GM21423 (cell line): Measurements from ENCODE around the gene USP34.
"Not testable (repeated sequence)": the region's sequence is repeated elsewhere in the genome, so short reads cannot be mapped to it uniquely, and the experiment has no call there.

ENCODE experiments used
- ATAC-seq: cut with Tn5 transposase; IDR thresholded peaks from one replicate; pipeline ENCODE4 v1.9.1; 2021; ENCODE audit warnings: mild to moderate bottlenecking, moderate library complexity; ENCODE audit not compliant: unreplicated experiment

The USP34 gene

GRCh38 chr2:61465045-61465444, 5.8 kb downstream of the USP34 start:
- no peak for ATAC-seq

GRCh38 chr2:61463769-61464475, 7.0 kb downstream of the USP34 start:
- ATAC-seq: no peak

DNA sequence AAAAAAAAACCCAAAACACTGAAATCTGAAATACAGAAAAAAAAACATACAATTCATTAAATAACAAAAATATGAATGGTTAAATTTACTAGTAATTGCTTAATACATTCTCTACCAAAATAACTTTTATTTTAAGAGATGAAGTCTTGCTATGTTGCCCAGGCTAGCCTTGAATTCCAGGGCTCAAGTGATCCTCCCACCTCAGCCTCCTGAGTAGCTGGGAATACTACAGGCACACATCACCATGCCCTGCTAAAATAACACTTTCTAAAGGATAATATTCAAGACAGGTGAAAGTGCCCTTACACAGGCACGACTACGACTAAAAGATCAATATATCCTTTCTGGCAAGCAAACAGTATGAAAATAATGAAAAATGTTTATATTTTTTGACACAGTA, 9.5 kb downstream of the USP34 start:
- no peak for ATAC-seq

DNA sequence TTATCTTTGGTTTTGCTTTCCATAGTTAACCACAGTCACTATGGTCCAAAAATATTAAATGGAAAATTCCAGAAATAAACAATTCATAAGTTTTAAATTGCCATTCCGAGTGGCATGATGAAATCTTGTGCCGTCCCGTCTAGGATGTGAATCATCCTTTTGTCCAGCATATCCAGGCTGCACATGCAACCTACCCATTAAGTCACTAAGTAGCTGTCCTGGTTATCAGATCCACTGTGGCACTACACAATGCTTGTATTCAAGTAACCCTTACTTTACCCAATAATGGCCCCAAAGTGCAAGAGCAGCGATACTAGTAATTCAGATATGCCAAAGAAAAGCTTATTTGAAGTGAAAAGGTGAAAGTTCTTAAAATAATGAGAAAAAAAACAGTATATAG, 10.7 kb downstream of the USP34 start:
- ATAC-seq: no peak

- ATAC-seq: no peak
Measured at GRCh38 chr2:61456746-61457420, 14.0 kb downstream of the USP34 start.

GRCh38 chr2:61456070-61456745, 14.7 kb downstream of the USP34 start:
- ATAC-seq: no peak

DNA sequence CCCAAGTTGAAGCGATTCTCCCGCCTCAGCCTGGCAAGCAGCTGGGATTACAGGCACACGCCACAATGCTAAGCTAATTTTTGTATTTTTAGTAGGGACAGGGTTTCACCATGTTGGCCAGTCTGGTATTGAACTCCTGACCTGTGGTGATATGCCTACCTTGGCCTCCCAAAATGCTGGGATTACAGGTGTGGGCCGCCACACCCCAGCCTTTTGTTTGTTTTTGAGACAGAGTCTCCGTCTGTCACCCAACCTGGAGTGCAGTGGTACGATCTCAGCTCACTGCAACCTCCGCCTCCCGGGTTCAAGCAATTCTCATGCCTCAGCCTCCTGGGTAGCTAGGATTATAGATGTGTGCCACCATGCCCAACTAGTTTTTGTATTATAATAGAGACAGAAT, 15.9 kb downstream of the USP34 start:
- ATAC-seq: not testable (repeated sequence)

GRCh38 chr2:61454383-61454782, 16.5 kb downstream of the USP34 start:
- no peak for ATAC-seq

- no peak for ATAC-seq
Measured at GRCh38 chr2:61452392-61452791, 18.5 kb downstream of the USP34 start.

GRCh38 chr2:61451178-61451577, 19.7 kb downstream of the USP34 start:
- ATAC-seq: no peak

DNA sequence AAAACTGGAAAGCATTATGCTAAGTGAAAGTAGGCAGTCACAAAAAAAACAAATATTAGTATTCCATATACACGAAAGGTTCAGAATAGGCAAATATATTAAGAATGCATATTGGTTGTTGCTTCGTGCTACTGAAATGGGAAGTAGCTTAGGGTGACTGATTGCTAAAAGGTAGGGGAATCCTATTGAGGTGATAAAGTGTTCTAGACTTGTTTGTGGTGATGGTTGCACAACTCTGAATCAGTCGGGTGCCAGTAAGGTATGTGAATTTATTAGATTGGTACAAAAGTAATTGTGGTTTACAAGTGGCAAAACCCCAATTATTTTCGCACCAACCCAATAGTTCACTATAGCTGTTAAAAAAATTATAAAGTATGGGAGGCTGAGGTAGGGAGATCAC, 20.7 kb downstream of the USP34 start:
- ATAC-seq: no peak

DNA sequence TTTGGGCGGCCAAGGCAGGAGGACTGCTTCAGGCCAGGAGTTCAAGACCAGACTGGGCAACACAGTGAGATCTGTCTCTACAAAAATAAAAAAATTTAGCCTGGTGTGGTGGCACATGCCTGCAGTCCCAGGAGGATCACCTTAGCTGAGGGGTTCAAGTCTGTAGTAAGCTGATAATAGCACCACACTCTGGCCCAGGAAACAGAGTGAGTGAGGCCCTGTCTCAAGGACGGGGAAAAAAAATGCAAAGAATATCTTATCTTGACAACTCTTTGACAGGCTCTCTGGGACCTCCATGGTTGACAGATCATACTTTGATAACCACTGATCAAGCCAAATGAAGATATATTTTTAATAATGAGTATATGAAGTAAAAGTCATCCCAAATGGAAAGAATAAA, 22.7 kb downstream of the USP34 start:
- ATAC-seq: no peak

GRCh38 chr2:61446971-61447370, 23.9 kb downstream of the USP34 start:
- not testable (repeated sequence) for ATAC-seq

GRCh38 chr2:61443342-61444041, 27.4 kb downstream of the USP34 start:
- ATAC-seq: peak; percentile 88

DNA sequence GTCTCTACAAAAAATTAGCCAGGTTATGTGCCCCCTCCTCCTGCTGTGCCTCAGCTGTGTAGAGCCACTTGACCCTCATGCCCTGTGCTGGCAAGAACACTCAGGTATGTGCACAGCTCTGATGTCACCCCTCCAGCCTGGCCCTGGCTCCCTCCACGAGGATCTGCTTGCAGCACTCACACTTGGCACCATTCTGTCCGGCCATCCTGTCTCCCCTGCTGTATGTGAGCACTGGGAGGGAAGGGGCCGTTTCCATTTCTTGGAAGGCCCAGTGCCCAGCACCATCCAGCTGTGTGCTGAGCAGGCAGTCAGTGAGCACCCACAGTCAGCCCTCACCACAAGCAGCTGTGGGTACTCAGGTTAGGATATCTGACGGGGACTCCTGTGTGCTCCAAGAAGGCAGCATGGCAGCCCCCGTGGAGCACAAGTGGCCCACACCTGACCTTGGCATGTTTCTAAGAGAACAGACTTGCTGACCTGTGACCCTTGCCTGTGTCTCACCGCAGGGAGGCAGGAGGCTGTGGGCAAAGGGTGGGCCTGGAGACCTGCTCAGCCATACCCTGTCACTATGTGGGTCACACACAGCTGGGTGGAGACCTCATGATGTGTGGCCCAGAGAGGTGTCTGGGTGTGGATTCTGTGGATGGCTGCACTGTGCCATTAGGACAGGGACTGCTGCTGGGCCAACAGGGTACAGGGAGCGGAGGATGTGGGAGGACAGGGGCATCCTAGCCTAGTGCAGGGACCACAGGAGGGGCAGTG, 31.5 kb downstream of the USP34 start:
- no peak for ATAC-seq

DNA sequence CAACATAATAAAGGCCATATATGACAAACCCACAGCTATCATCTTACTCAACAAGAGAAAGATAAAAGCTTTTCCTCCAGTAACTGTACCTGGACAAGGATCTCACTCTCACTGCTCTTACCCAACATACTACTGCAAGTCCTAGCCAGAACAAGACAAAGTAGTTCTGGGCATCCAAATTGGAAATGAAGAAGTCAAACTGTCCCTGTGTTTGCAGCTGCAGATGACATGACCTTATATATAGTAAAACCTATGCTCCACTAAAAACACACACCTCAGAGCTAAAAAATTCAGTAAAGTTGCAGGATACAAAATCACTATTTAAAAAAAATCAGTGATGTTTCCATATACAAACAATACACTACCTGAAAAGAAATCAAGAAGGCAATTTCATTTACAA, 32.2 kb downstream of the USP34 start:
- ATAC-seq: no peak

GRCh38 chr2:61437170-61437569, 33.7 kb downstream of the USP34 start:
- ATAC-seq: no peak

GRCh38 chr2:61436092-61436491, 34.8 kb downstream of the USP34 start:
- ATAC-seq: no peak

- no peak for ATAC-seq
Measured at GRCh38 chr2:61435291-61435690, 35.6 kb downstream of the USP34 start.

DNA sequence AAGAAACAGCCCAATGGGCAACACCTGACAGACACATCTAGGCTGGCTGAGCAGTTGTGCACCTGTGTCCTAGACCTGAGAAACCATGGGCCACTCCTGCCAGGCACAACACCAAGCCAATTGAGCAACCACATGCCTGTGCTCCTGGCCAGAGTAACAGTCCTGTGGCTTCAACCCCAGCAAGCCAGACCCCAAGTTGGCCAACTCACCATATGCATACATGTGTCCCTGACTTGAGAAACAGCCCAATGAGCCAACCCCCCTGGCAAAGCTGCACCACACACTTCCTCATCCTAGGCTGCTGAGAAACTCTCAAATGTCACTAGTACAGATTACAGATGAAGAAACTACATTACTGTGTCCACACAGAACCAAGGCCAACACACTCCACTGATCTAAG, 36.6 kb downstream of the USP34 start:
- ATAC-seq: peak; percentile 48

GRCh38 chr2:61433606-61434005, 37.3 kb downstream of the USP34 start:
- no peak for ATAC-seq
